ENCODE data around the gene ADIPOR2. TPM values are rescaled to one million over a fixed set of nuclear protein-coding genes. Genes with fewer than 3 reads are reported as not detected.
"Not testable (repeated sequence)": the region's sequence is repeated elsewhere in the genome, so short reads cannot be mapped to it uniquely, and the experiment has no call there.

Gene ADIPOR2
- total RNA-seq, 1 donor, result 18.3 TPM

- H3K4me1 ChIP-seq (ENCODE audit: insufficient read depth, low read length), result peaks cover 22% of the 10 kb centered on the region
- H3K4me3 ChIP-seq (ENCODE audit: low read length), result no peak overlapping the region
- no peaks in the 10 kb centered on the region for H3K27me3 ChIP-seq (ENCODE audit: insufficient read depth, low read length)
- no peaks in the 10 kb centered on the region for H3K9me3 ChIP-seq (ENCODE audit: low read depth, low read length)
Measured at GRCh38 chr12:1707051-1707450, 16.2 kb downstream of the ADIPOR2 start.

- not testable (repeated sequence) for H3K27me3 ChIP-seq (ENCODE audit: insufficient read depth, low read length); H3K4me3 ChIP-seq (ENCODE audit: low read length); H3K9me3 ChIP-seq (ENCODE audit: low read depth, low read length)
- H3K4me1 ChIP-seq (ENCODE audit: insufficient read depth, low read length), result peaks cover 22% of the 10 kb centered on the region
Measured at GRCh38 chr12:1709968-1710367, 19.1 kb downstream of the ADIPOR2 start.

GRCh38 chr12:1710870-1711269, 20.0 kb downstream of the ADIPOR2 start:
- H3K9me3 ChIP-seq (ENCODE audit: low read depth, low read length); H3K27me3 ChIP-seq (ENCODE audit: insufficient read depth, low read length); H3K4me3 ChIP-seq (ENCODE audit: low read length): not testable (repeated sequence)
- peaks cover 23% of the 10 kb centered on the region for H3K4me1 ChIP-seq (ENCODE audit: insufficient read depth, low read length)

GRCh38 chr12:1711536-1712211, 20.8 kb downstream of the ADIPOR2 start:
- not testable (repeated sequence) for H3K9me3 ChIP-seq (ENCODE audit: low read depth, low read length); H3K27me3 ChIP-seq (ENCODE audit: insufficient read depth, low read length); H3K4me3 ChIP-seq (ENCODE audit: low read length)
- H3K4me1 ChIP-seq (ENCODE audit: insufficient read depth, low read length), result peaks cover 23% of the 10 kb centered on the region

GRCh38 chr12:1712305-1712704, 21.4 kb downstream of the ADIPOR2 start:
- H3K27me3 ChIP-seq (ENCODE audit: insufficient read depth, low read length); H3K4me3 ChIP-seq (ENCODE audit: low read length); H3K9me3 ChIP-seq (ENCODE audit: low read depth, low read length): not testable (repeated sequence)
- H3K4me1 ChIP-seq (ENCODE audit: insufficient read depth, low read length), result peaks cover 17% of the 10 kb centered on the region

- H3K4me1 ChIP-seq (ENCODE audit: insufficient read depth, low read length), result peaks cover 13% of the 10 kb centered on the region
- H3K9me3 ChIP-seq (ENCODE audit: low read depth, low read length); H3K4me3 ChIP-seq (ENCODE audit: low read length); H3K27me3 ChIP-seq (ENCODE audit: insufficient read depth, low read length): not testable (repeated sequence)
Measured at GRCh38 chr12:1712852-1713251, 22.0 kb downstream of the ADIPOR2 start.

GRCh38 chr12:1713783-1714348, 23.0 kb downstream of the ADIPOR2 start:
- not testable (repeated sequence) for H3K27me3 ChIP-seq (ENCODE audit: insufficient read depth, low read length); H3K4me3 ChIP-seq (ENCODE audit: low read length); H3K9me3 ChIP-seq (ENCODE audit: low read depth, low read length)
- peaks cover 13% of the 10 kb centered on the region for H3K4me1 ChIP-seq (ENCODE audit: insufficient read depth, low read length)

GRCh38 chr12:1715459-1715858, 24.6 kb downstream of the ADIPOR2 start:
- H3K9me3 ChIP-seq (ENCODE audit: low read depth, low read length); H3K27me3 ChIP-seq (ENCODE audit: insufficient read depth, low read length); H3K4me3 ChIP-seq (ENCODE audit: low read length): not testable (repeated sequence)
- peaks cover 13% of the 10 kb centered on the region for H3K4me1 ChIP-seq (ENCODE audit: insufficient read depth, low read length)

- Histone ChIP-seq H3K27me3 (ENCODE audit: insufficient read depth, low read length) (no peaks in the 10 kb centered on the region), H3K4me3 (ENCODE audit: low read length) (no peak overlapping the region), H3K9me3 (ENCODE audit: low read depth, low read length) (no peaks in the 10 kb centered on the region), H3K4me1 (ENCODE audit: insufficient read depth, low read length) (peaks cover 8% of the 10 kb centered on the region)
Measured at GRCh38 chr12:1716215-1716862, 25.5 kb downstream of the ADIPOR2 start.

GRCh38 chr12:1716911-1717310, 26.0 kb downstream of the ADIPOR2 start:
- Histone ChIP-seq H3K9me3 (ENCODE audit: low read depth, low read length) (no peaks in the 10 kb centered on the region), H3K4me1 (ENCODE audit: insufficient read depth, low read length) (peaks cover 4% of the 10 kb centered on the region), H3K4me3 (ENCODE audit: low read length) (no peak overlapping the region), H3K27me3 (ENCODE audit: insufficient read depth, low read length) (no peaks in the 10 kb centered on the region)

GRCh38 chr12:1719139-1719538, 28.3 kb downstream of the ADIPOR2 start:
- Histone ChIP-seq H3K4me1 (ENCODE audit: insufficient read depth, low read length) (peaks cover 4% of the 10 kb centered on the region), H3K9me3 (ENCODE audit: low read depth, low read length) (no peaks in the 10 kb centered on the region), H3K4me3 (ENCODE audit: low read length) (no peak overlapping the region), H3K27me3 (ENCODE audit: insufficient read depth, low read length) (no peaks in the 10 kb centered on the region)

- H3K4me3 ChIP-seq (ENCODE audit: low read length), result no peak overlapping the region
- no peaks in the 10 kb centered on the region for H3K9me3 ChIP-seq (ENCODE audit: low read depth, low read length)
- no peaks in the 10 kb centered on the region for H3K27me3 ChIP-seq (ENCODE audit: insufficient read depth, low read length)
- peaks cover 4% of the 10 kb centered on the region for H3K4me1 ChIP-seq (ENCODE audit: insufficient read depth, low read length)
Measured at GRCh38 chr12:1720494-1720893, 29.6 kb downstream of the ADIPOR2 start.

- Histone ChIP-seq H3K4me1 (ENCODE audit: insufficient read depth, low read length) (peaks cover 7% of the 10 kb centered on the region), H3K9me3 (ENCODE audit: low read depth, low read length) (no peaks in the 10 kb centered on the region), H3K27me3 (ENCODE audit: insufficient read depth, low read length) (no peaks in the 10 kb centered on the region), H3K4me3 (ENCODE audit: low read length) (no peak overlapping the region)
Measured at GRCh38 chr12:1723721-1724120, 32.9 kb downstream of the ADIPOR2 start.

GRCh38 chr12:1724250-1724649, 33.4 kb downstream of the ADIPOR2 start:
- H3K9me3 ChIP-seq (ENCODE audit: low read depth, low read length), result no peaks in the 10 kb centered on the region
- H3K4me1 ChIP-seq (ENCODE audit: insufficient read depth, low read length), result peaks cover 7% of the 10 kb centered on the region
- H3K27me3 ChIP-seq (ENCODE audit: insufficient read depth, low read length), result no peaks in the 10 kb centered on the region
- no peak overlapping the region for H3K4me3 ChIP-seq (ENCODE audit: low read length)

- Histone ChIP-seq H3K4me3 (ENCODE audit: low read length) (no peak overlapping the region), H3K9me3 (ENCODE audit: low read depth, low read length) (no peaks in the 10 kb centered on the region), H3K27me3 (ENCODE audit: insufficient read depth, low read length) (no peaks in the 10 kb centered on the region), H3K4me1 (ENCODE audit: insufficient read depth, low read length) (peaks cover 7% of the 10 kb centered on the region)
Measured at GRCh38 chr12:1726753-1727152, 35.9 kb downstream of the ADIPOR2 start.

- Histone ChIP-seq H3K27me3 (ENCODE audit: insufficient read depth, low read length) (no peaks in the 10 kb centered on the region), H3K4me3 (ENCODE audit: low read length) (no peak overlapping the region), H3K9me3 (ENCODE audit: low read depth, low read length) (no peaks in the 10 kb centered on the region), H3K4me1 (ENCODE audit: insufficient read depth, low read length) (peaks cover 7% of the 10 kb centered on the region)
Measured at GRCh38 chr12:1728824-1729223, 38.0 kb downstream of the ADIPOR2 start.
